Stimulated activated CD4-positive, alpha-beta T cell treated with anti-CD3 and anti-CD28 coated beads, TNF-alpha, amount 100 ng/mL, for 4 hours (primary cell): ENCODE data around the gene NFATC2.
"Not testable (repeated sequence)": the region's sequence is repeated elsewhere in the genome, so short reads cannot be mapped to it uniquely, and the experiment has no call there.

Experiments used
- DNase-seq, 3 experiments: peaks; one replicate each; pipeline ENCODE4 v3.0.0-alpha.2; 2020; ENCODE audit warnings: low read depth in 3 of 3

The NFATC2 gene

DNA sequence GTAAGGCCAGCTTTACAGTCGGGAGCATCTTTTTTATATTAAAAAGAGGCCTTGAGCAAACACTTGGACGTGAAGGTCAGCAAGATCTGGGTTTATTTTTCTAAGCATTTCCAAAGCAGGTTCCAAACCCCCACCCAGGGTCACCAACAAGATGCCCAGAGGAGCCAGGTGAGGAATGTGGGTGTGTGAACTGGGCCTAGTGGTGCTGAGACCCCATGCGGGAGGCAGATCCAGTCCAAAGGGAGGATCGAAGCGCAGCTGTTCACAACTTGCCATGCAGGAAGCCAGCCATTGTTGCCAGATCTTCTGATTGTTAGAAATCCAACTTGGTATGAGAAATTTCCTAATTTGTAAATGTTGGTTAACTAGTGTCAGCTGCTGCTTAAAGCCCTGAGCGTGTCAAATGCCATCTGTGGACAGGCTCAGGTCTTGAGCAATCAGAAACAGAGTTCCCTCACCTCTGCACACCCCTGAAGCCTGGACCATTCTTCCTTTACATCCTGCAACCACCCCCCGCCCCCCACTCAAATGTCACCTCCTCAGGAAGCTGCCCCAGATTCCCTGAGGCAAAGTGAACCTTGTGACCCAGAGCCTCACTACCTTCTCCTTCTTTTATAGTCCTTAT lies 46.5 kb downstream of the NFATC2 start:
- no peak for DNase-seq

DNA sequence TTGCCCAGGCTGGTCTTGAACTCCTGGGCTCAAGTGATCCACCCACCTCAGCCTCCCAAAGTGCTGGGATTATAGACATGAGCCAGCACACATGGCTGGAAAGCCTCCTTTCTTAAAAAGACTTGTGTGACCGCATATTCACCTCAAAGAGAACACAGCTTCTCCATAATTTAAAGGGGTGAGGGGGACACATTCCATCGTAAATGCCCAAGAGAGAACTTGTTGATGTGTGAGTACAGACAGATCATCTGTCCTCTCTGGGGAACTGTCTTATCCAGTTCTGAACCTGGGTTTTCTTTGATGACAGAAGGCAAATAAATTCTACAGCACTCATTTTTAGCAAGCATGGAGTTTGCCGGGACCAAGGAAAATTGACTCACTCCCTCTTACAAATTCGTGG lies 47.2 kb downstream of the NFATC2 start:
- no peak for DNase-seq

DNA sequence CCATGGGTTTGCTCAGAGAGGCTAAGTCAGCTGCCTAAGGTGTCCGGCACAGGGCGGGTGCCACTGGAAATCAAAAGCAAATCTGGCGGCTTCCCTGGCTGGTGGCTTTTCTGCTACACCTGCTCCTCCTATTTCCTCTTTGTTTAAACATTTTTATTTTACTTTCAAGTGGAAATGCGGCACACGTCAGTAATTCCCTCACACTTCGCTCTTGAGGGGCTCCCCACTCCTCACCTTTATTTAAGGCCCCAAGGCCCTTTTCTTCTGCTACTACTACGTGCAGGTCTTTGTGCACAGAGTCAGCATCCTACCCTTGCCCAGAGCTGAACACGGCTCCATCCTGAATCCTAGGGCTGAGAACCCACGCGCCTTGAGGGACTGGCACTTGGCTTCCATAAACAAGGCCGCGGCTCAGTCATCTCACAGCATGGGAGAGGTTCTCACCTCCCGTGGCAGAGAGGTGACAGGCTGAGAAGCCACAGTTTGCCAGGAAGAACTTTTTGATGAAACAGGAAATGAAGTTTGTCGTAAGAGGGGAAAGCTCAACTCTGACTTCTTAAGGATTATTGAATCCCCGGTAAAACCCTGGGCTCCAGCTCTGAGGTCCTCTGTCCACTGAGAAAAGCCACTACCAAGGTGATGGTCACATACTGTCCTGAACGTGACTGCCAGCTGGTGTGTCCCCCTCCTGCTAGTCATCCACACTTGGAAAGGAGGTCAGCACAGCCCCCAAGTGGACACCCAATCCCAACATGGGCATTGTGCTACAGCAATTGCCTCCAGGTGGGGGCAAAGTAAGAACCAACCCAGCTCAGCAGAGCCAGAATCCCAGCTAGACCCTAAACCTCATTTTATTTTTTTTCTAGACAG lies 48.0 kb downstream of the NFATC2 start:
- no peak for DNase-seq

DNA sequence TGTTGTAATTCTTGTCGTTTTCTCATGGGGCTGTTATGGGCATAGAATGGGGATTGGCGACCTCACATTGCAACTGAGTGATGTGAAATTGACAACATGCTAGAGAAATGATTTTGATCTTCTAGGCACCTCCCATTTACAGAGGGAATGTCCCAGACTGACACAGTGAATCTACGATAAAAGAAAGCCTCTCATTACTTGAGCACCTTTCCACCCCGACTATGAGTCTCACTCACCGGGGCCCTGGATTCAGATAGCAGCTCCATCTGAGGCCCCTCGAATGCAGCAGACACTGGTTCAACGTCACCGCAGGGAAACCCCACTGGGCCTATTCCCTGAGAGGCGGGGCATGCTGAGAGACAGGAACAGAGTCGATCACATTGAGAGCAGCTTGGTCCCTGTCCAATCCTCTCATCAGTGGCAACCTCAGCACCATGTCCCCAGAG lies 49.1 kb downstream of the NFATC2 start:
- DNase-seq = no peak

DNA sequence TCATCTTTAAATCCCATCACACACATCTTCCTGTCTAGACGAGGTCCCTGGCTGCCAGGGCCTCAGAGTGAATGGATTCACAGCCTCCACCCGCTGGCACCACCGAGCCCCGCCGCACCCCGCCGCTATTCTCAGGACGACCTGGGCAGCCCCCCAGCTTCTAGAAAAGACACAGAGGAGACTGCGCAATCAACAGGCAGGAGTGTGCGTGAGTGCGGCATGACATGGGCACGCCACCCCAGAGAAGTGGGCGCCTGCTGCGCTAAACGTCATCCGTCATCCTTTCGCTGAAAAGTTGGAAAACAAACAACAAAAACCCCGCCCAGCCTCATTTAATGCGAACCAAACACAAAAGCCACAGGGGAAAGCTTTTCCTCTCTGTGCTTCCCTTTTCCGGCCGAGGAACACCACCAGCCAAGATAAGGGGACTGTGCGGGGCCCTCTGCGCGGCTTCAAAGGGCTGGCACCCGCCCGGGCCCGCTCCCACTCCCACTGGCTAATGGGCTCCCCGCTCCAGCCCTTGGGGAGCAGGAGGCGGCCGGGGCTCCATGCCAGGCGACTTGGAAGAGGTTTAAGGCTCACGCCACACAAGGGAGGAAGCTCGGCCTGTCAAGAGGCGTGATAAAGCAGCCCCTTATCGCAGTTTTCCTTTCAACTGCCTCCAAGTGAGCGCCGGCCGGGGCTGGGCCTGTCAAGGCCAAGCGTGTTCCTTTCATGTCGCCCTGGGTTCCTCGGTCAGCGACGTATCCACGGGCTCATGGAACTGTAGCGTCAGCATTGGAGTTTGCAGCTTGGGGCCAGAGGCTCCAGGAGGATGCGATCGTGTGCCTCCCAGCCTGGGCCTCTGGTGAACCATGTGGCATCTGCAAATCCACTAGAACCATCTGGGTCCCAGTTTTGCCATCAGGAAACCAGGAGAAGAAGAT lies 50.1 kb downstream of the NFATC2 start:
- no peak for DNase-seq

DNA sequence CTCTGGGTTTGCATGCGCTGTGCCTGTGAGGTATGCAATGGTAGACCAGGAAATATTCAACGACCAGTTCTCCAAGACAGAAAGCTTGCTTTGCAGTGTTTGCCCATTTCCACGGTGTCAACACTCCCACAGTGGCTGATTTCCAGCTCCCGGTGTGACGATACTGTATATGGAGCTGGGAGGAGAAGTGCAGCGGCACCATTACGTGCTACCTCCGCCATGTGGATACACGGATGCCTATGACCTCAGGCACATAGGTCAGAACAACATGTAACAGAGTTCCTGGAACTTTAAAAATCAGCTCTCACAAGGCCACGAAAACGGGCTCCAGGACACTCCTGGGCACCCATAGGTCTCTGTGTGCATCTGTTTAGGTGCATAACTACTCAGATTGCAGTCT lies 51.1 kb downstream of the NFATC2 start:
- no peak for DNase-seq

DNA sequence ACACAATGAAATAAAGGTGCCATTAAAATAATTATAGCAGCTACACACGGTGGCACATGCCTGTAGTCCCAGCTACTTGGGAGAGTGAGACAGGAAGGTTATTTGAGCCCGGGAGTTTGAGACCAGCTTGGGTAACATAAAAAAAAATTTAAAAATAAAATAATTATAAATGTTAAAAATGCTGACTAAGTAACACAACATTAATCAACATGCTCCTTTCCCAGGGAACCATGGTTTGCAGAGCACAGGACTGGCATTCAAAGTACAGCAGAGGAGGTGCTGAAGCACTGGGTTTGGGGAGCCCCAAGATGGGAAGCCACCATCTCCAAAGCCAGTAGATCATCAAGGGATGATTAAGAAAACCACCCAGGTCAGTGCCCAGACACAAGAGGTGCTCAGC lies 51.9 kb downstream of the NFATC2 start:
- DNase-seq = no peak

DNA sequence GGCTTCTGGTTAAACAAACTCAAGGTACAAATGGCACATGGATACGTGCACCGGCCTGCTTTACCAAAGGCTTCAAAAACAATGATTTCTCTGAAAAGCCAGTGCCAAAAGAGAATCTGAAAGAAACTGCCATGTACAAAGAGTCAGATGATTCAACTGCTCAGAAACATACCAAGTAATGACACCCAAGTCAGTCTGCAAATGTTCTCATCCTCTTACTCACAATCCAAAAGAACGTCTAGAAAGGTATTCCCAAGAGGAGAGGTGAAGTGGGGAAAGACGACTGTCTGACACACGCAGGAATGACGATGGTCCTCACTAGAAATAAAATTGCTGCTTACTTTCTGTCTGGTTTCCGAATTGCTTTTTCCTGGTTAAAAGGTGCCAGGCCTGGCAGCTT lies 52.9 kb downstream of the NFATC2 start:
- no peak for DNase-seq

DNA sequence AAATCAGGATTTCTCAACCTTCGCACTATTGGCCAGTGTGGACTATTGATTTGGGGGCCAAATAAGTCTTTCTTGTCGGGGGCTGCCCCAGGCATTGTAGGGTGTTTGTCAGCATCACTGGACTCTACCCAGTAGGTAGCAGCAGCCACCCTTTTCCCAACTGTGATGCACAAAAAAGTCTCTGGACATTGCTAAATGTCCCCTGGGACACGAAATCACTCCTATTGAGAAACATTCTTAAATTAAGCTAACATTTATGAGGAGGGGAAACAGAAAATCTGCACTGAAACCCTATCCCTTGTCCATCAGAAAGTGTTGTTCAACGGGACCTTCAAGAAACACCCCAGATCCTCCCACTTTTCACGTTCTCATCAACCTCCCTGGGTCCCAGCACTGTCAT lies 54.2 kb downstream of the NFATC2 start:
- no peak for DNase-seq

DNA sequence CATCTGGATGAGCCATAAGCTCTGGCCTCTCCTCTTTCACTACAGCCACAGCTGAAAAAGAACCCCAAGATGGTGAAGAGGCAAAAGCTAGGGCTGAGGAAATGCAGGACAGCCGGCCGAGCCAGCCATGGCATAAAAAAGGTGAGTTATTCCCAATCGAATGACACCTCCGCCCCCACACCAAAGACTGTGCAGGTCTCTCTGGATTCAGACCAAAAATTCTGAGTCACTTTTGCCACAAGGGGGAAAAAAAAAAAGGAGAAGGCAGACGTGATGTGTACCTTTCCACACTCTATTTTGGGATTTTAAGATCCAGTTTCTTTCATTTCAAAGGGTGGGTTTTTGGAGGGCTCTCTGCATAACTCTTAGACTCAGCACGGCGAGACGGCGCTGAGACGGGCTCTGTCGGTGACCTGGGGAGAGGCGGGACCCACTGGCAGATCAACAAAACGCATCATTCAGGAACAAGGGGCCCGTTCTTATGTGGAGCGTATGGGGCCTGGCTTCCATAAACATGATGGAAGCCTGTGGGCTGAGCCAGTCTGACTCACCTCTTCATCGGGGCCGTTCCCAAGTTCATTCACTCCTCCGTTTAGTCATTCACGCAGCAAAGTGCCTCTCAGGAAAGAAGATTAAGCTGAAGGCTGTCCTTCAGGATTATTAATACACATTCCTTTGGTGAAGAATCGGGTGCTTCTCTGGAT lies 54.8 kb downstream of the NFATC2 start:
- DNase-seq = no peak

DNA sequence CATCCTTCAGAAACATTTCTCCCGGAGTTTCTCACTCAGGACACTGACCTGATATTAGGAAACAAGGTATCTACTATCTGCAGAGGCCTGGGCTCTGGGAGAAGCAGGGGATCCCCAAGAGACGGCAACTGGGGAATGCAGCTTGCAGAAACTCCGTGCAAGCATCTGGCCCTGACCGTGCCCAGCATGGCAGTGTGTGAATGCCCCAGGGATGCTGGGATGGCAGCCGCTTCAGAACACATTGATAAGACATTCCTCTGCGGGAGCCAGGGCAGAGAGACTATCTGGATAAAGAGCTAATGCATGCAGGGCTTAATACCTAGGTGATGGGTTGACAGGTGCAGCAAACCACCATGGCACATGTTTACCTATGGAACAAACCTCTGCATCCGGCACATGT lies 55.4 kb downstream of the NFATC2 start:
- no peak for DNase-seq

DNA sequence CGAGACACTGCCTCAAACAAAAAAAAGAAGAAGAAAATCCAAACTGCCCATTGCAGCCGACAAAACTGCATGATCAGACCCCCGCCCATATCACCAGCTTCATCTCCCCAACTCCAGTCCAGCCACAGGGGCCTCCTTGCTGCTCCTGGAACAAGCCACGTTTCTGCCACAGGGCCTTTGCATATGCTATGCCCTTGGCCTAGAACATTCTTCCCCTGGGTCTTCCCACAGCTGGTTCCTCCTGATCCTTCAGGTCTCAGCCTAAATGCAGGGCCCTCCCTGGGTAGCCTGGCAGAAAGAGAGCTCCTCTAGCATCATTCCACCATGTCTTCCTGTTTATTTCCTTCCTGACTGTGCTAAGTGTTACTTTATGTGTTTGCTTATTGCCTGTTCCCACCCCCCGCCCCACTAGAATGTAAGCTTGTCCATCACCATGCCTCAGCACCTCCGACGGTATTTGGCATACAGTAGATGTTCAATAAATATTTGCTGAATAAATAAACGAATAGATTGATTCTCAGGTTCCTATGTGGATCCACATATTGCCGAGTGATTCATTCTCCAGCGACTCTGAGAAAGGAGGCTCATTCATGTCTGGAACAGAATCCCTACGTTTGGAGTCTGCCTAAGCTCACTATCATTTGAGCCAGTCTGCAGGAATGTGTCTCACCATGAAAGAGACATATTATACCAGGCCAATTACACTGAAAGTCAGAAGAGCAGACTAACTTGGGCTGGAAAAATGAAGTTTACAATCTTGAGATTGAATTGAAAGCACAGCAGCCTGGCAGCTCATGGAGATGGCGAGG lies 56.1 kb downstream of the NFATC2 start:
- DNase-seq = no peak

DNA sequence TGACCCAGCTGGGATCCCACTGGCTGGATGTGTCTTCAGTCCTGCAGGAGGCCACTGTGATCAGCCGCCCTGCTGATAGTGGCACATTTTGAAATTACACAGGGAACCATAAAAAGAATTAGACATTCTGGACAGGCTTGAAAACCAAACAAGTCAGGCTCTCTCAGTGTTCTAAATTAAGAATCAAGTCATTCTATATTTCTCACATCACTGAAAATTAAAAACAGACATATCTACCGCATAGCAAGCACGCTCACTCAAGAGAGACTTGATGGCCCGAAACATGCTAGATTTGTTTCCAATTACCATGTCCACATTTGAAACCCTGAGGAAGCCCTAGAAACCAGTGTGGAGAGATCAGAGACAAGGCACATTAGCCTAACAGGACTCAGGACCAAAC lies 57.7 kb downstream of the NFATC2 start:
- no peak for DNase-seq

DNA sequence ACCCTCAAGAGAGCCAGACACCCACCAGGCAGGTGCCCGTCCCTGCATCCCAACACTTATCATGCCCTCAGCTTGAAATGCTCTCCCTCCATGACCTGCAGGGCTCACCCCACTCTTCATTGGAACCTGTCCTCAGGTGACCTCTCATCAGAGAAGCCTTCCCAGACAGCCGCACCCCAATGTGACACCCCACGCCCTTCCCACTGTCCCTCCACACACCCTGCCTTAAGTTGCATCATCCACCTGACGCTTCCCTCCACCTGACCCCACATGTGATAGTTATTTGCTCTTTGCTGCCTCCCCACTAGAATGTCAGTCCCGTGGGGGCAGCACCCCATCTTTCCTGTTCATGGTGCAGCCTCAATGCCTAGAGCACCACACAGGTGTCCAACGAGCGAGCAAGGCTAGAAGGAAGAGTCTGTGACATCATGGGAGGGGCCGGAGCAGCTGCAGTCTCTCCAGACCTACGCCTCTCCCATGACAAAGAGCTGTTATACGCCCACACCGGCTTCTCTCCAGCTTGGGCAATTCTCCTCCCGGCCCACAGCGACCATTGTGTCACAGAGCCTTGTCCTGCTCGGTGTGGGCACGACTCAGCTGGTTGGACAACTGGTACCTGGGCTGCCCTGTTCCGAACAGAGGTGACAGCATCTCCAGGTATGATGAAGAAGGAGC lies 58.2 kb downstream of the NFATC2 start:
- DNase-seq = no peak

DNA sequence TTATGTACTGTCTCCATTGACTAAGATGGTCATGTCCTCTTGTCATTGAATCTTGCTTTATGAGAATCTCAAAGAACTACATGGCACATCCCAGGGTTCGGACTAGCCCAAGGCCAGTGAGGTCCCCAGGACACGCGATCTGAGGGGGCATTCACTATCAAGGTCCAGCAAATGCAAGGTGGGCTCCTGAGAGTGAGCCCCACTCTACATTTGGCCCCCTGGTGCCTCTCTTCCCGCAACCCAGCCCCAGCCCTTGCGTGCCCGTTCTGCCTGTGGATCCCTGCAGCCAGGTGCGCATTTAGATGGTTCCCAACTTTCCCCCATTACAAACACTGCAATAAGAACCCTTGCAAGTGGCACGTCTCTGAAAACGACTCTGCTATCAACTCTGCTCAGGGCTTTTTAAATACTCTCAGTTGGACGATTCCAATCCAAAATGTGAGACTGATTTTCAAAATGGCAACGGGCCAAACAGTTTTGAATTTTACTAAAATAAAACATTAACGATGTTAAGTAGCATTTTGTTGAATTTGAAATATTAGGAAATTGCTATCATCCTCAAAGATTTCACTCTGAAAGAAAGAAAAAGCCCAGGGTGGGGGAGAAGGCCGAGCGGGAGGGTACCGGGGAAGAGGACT lies 59.6 kb downstream of the NFATC2 start:
- DNase-seq = no peak

DNA sequence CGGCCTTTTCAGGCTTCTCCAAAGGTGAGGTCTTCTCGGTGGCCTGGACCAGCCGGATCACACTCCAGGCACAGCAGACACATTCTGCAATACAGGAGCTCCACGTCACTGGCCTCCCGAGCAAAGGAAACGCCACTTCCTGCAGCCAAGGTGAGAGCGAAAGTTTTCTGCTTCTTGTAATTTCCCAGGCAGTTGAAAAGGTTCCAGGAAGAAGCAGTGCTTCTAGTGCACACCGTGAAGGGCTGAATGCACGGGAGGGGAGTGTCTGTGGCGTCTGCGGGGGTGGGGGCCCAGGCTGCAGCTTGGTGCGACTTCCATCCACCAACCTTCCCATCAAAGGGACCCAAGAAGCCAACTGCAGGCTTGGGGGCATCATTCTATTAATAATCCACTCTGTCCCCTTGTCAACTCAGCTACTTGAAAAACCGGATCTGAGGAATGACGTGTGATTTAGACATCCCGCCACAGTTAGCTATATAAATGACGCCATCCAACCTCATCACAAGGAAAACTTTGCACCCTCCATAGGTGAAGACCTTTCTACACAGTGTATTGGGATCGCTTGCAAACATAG lies 61.1 kb downstream of the NFATC2 start:
- peak in 1 of 3 experiments; percentile 45 for DNase-seq

DNA sequence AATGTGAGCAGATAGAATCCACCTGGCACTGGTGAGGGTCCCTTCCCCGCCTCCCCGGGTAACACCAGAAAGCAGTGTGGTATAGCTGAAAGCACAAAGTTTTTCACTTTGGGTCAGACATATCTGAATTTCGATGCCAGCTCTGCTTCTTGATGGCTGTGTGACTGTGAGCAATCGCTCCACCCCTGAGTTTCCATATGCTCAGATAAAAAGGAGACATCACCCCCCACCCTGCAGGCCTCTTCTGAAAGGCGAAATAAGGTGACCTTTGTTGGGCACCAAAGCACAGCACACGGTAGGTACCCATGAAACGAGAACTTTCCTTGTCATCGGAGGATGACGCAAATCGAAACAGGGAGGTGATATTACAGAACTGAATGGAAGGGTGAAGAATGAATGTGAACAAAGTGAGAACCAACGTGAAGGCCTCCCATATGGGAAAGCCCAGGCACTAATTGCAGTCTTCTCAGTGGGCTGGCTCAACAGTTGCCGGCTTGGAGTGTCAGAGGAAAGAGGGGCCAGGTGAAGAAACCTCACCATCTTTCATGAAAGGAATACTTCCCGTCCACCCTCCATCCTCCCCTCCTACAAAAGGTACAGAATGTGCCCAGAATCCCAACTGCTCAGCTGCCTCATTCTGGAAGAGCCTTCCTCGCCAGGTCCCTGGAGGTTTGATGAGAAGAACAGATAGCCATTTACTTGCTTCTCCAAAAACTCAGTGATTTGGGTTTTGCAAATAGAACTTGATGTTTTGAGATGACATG lies 61.8 kb downstream of the NFATC2 start:
- DNase-seq = peak; percentile 29 to 38 (median 37)

DNA sequence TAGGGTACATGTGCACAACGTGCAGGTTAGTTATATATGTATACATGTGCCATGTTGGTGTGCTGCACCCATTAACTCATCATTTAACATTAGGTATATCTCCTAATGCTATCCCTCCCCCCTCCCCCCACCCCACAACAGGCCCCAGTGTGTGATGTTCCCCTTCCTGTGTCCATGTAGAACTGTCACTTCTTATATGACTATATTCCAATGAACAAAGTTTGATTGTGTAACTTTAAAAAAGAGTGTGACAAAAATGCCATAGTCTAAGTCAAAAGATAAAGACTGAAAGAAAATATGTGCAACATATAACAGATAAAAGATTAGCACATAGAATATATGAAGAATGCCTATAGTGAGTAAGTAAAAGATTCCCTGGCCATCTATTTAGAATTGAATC lies 66.4 kb downstream of the NFATC2 start:
- DNase-seq = not testable (repeated sequence)

DNA sequence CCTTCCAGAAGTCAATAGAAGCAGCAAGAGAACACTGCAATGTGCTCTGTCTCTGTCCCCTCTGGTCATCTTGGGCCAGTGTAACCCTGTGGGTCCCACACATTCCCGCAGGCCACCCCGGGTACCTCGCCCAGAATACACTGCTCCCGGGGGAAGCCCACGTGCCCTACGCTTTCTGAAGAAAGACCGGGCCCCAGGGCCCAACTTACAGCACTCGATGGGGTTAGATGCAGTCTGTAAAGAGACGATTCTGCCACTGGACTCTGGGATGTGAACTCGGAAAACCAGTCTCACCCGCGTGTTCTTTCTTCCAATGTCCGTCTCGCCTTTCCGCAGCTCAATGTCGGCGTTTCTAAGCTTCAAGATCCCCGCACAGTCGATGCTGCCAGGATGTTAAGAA lies 68.7 kb downstream of the NFATC2 start:
- no peak for DNase-seq
